GM12878 (cell line): Measurements from ENCODE around the gene PPIG.

Source experiments
- CHD4 ChIP-seq: fragments of 200-600 bp; sonication (generic); IDR thresholded peaks from 2 replicates; pipeline ENCODE4 v1.6.1; 2016; ENCODE audit warnings: mild to moderate bottlenecking
- DPF2 ChIP-seq: fragments of 450-650 bp; IDR thresholded peaks from 2 replicates; pipeline ENCODE4 v1.6.1; 2017; ENCODE audit warnings: mild to moderate bottlenecking
- EP300 ChIP-seq, 2 experiments: fragments of 150-350 bp in 1 of 2; IDR thresholded peaks; 2 replicates each; pipeline ENCODE4 v1.6.1; 2011 to 2012; ENCODE audit warnings: low read depth in 2 of 2, low read length in 2 of 2, borderline replicate concordance in 1 of 2, improper control_type of control experiment in 1 of 2, inconsistent platforms in 1 of 2; ENCODE audit not compliant: control insufficient read depth in 1 of 2
- FOXK2 ChIP-seq: fragments of 450-650 bp; IDR thresholded peaks from 2 replicates; pipeline ENCODE4 v1.6.1; 2017; ENCODE audit warnings: mild to moderate bottlenecking, moderate library complexity
- GABPA ChIP-seq: IDR thresholded peaks from 2 replicates; pipeline ENCODE4 v1.6.1; 2014; ENCODE audit warnings: antibody characterized with exemption, low read depth, mild to moderate bottlenecking, inconsistent platforms
- POLR2A ChIP-seq: IDR thresholded peaks from 2 replicates; pipeline ENCODE4 v1.6.1; 2011; ENCODE audit warnings: low read depth, mild to moderate bottlenecking, low read length
- POLR2AphosphoS5 ChIP-seq: IDR thresholded peaks from 2 replicates; pipeline ENCODE4 v1.6.1; 2011; ENCODE audit warnings: mild to moderate bottlenecking, low read length, inconsistent platforms
- RAD21 ChIP-seq: IDR thresholded peaks from 2 replicates; pipeline ENCODE4 v1.6.1; 2011; ENCODE audit warnings: mild to moderate bottlenecking, low read depth, low read length, moderate library complexity; ENCODE audit not compliant: insufficient read depth
- TF ChIP-seq, protein P1 (sequence below): IDR thresholded peaks from 2 replicates; pipeline ENCODE4 v1.6.1; 2011; ENCODE audit warnings: mild to moderate bottlenecking, low read depth, low read length, moderate library complexity; ENCODE audit not compliant: insufficient replicate concordance
- TF ChIP-seq, protein P2 (sequence below), 3 experiments: IDR thresholded peaks in 2 of 3; conservative IDR thresholded peaks in 1 of 3; 2 replicates each; pipeline ENCODE4 v1.5.1; 2011; ENCODE audit warnings: low read depth in 3 of 3, low read length in 3 of 3, mild to moderate bottlenecking in 3 of 3, control low read depth in 2 of 3, moderate library complexity in 2 of 3, inconsistent platforms in 1 of 3, mixed read lengths in 1 of 3; ENCODE audit not compliant: control insufficient read depth in 2 of 3, insufficient read depth in 1 of 3; ENCODE audit errors: extremely low read depth in 1 of 3

DNA sequence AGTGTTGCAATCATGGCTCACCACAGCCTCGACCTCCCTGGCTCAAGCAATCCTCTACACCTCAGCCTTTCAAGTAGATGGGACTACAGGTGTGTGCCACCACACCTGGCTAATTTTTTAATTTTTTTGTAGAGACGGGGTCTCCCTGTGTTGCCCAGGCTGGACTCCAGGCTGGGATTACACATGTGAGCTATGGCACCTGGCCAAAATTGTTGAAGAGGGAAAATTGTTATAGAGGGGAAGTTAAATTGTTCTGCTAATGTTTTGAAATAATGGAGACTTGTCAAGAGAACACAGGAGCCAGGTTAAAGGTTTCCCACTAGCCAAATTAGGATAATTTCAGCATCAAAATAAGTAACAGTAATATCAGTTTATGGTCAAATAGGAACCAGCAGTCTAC, 25.1 kb downstream of the PPIG start:
- no peak for TF ChIP-seq POLR2A
- TF ChIP-seq, protein P1, sequence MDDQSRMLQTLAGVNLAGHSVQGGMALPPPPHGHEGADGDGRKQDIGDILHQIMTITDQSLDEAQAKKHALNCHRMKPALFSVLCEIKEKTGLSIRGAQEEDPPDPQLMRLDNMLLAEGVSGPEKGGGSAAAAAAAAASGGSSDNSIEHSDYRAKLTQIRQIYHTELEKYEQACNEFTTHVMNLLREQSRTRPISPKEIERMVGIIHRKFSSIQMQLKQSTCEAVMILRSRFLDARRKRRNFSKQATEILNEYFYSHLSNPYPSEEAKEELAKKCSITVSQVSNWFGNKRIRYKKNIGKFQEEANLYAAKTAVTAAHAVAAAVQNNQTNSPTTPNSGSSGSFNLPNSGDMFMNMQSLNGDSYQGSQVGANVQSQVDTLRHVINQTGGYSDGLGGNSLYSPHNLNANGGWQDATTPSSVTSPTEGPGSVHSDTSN = no peak
- TF ChIP-seq POLR2AphosphoS5 = no peak
- TF ChIP-seq CHD4 = no peak
- no peak for TF ChIP-seq FOXK2
- TF ChIP-seq, protein P2, sequence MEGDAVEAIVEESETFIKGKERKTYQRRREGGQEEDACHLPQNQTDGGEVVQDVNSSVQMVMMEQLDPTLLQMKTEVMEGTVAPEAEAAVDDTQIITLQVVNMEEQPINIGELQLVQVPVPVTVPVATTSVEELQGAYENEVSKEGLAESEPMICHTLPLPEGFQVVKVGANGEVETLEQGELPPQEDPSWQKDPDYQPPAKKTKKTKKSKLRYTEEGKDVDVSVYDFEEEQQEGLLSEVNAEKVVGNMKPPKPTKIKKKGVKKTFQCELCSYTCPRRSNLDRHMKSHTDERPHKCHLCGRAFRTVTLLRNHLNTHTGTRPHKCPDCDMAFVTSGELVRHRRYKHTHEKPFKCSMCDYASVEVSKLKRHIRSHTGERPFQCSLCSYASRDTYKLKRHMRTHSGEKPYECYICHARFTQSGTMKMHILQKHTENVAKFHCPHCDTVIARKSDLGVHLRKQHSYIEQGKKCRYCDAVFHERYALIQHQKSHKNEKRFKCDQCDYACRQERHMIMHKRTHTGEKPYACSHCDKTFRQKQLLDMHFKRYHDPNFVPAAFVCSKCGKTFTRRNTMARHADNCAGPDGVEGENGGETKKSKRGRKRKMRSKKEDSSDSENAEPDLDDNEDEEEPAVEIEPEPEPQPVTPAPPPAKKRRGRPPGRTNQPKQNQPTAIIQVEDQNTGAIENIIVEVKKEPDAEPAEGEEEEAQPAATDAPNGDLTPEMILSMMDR (IDR thresholded peaks at IDR 0.05 in 2 of 3, conservative IDR thresholded peaks at IDR 0.05 in 1 of 3; ENCODE audit: control insufficient read depth in 2 of 3, extremely low read depth in 1 of 3, insufficient read depth in 1 of 3, low read depth in 3 of 3, low read length in 3 of 3) = no peak
- no peak for TF ChIP-seq GABPA
- no peak for TF ChIP-seq DPF2
- TF ChIP-seq RAD21 = no peak
- no peak for TF ChIP-seq EP300 (IDR thresholded peaks at IDR 0.05; ENCODE audit: borderline replicate concordance in 1 of 2, control insufficient read depth in 1 of 2, low read depth in 2 of 2, low read length in 2 of 2)
